GM10248 (cell line): ENCODE measurements around the gene COL6A3.

Experiments used
- CTCF ChIA-PET: fragments of 300-600 bp; sonication (Branson Sonifier 250); formaldehyde crosslinking; extraction: SDS; loops from one replicate; lab custom pipeline; 2021; ENCODE audit warnings: antibody characterized with exemption; lab: Yijun Ruan, JAX
- POLR2A ChIA-PET: fragments of 350-650 bp; sonication (Branson Sonifier 250); formaldehyde crosslinking; extraction: SDS; loops from one replicate; lab custom pipeline; 2020; ENCODE audit warnings: antibody characterized with exemption; lab: Yijun Ruan, JAX
- DNase-seq: peaks from one replicate; pipeline ENCODE4 v3.0.0; 2012; ENCODE audit errors: extremely low spot score
- CTCF ChIP-seq: IDR thresholded peaks from 2 replicates; pipeline ENCODE4 v1.5.1; 2012; ENCODE audit warnings: mild to moderate bottlenecking, low read depth; ENCODE audit errors: extremely low read depth, missing control alignments, control extremely low read depth

Gene COL6A3

GRCh38 chr2:237406371-237406895, 7.5 kb downstream of the COL6A3 start:
- POLR2A ChIA-PET, result no interaction called here
- TF ChIP-seq CTCF, result no peak
- DNase-seq, result no peak
- CTCF ChIA-PET, result interaction anchor here (2.4 kb wide), 1 partner anchor 14 kb away, joined by 7 read pairs; no protein-coding TSS in a partner anchor

- no peak for TF ChIP-seq CTCF
- DNase-seq, result no peak
- POLR2A ChIA-PET, result no interaction called here
- CTCF ChIA-PET, result interaction anchor here (2.4 kb wide), 1 partner anchor 15 kb away, joined by 7 read pairs; no protein-coding TSS in a partner anchor
Observed at GRCh38 chr2:237405605-237406004, 8.4 kb downstream of the COL6A3 start.

- no peak for TF ChIP-seq CTCF
- CTCF ChIA-PET, result interaction anchor here (2.4 kb wide), 1 partner anchor 16 kb away, joined by 7 read pairs; no protein-coding TSS in a partner anchor
- no peak for DNase-seq
- POLR2A ChIA-PET, result no interaction called here
Observed at GRCh38 chr2:237405006-237405559, 8.9 kb downstream of the COL6A3 start.

- no peak for TF ChIP-seq CTCF
- POLR2A ChIA-PET, result no interaction called here
- no peak for DNase-seq
- CTCF ChIA-PET, result interaction anchor here (2.4 to 2.6 kb wide), 2 partner anchors 16 to 17 kb away, joined by 7 to 8 read pairs; no protein-coding TSS in a partner anchor
Observed at GRCh38 chr2:237404413-237404812, 9.6 kb downstream of the COL6A3 start.

GRCh38 chr2:237403024-237403882, 10.7 kb downstream of the COL6A3 start:
- no peak for TF ChIP-seq CTCF
- ChIA-PET CTCF (interaction anchor here (1.0 to 2.6 kb wide), 6 partner anchors 8 to 72 kb away, joined by 3 to 8 read pairs (median 4); no protein-coding TSS in a partner anchor), POLR2A (no interaction called here)
- no peak for DNase-seq

- no peak for DNase-seq
- TF ChIP-seq CTCF, result no peak
- ChIA-PET CTCF (interaction anchor here (1.9 kb wide), 1 partner anchor 75 kb away, joined by 7 read pairs; no protein-coding TSS in a partner anchor), POLR2A (no interaction called here)
Observed at GRCh38 chr2:237400199-237400598, 13.8 kb downstream of the COL6A3 start.
